CD4-positive, alpha-beta T cell treated with Interleukin-10 for 1 hour (primary cell): ENCODE data around the gene LDHD.
"Not testable (repeated sequence)": the region's sequence is repeated elsewhere in the genome, so short reads cannot be mapped to it uniquely, and the experiment has no call there.

Experiments used
- DNase-seq: peaks from one replicate; pipeline ENCODE4 v3.0.0-alpha.2; 2020

Gene LDHD

GRCh38 chr16:75099075-75099667 is 17.4 kb downstream of the LDHD start:
- DNase-seq: no peak

GRCh38 chr16:75097941-75098901 is 18.4 kb downstream of the LDHD start:
- peak; percentile 82 for DNase-seq

- no peak for DNase-seq
These were observed 19.3 kb downstream of the LDHD start for GRCh38 chr16:75097191-75097761.

GRCh38 chr16:75096656-75097055 is 19.9 kb downstream of the LDHD start:
- DNase-seq: no peak

- no peak for DNase-seq
These were observed 21.4 kb downstream of the LDHD start for GRCh38 chr16:75095204-75095621.

GRCh38 chr16:75093598-75094540 is 22.7 kb downstream of the LDHD start:
- DNase-seq: no peak

- no peak for DNase-seq
These were observed 23.8 kb downstream of the LDHD start for GRCh38 chr16:75092777-75093176.

GRCh38 chr16:75091619-75092018 is 25.0 kb downstream of the LDHD start:
- DNase-seq: not testable (repeated sequence)

GRCh38 chr16:75090899-75091298 is 25.7 kb downstream of the LDHD start:
- not testable (repeated sequence) for DNase-seq

- no peak for DNase-seq
These were observed 26.9 kb downstream of the LDHD start for GRCh38 chr16:75089486-75090202.

- no peak for DNase-seq
These were observed 27.6 kb downstream of the LDHD start for GRCh38 chr16:75088934-75089333.

GRCh38 chr16:75088216-75088615 is 28.4 kb downstream of the LDHD start:
- DNase-seq: no peak

- DNase-seq: no peak
These were observed 29.1 kb downstream of the LDHD start for GRCh38 chr16:75087375-75087979.

- DNase-seq: no peak
These were observed 29.7 kb downstream of the LDHD start for GRCh38 chr16:75086688-75087374.

GRCh38 chr16:75086281-75086680 is 30.3 kb downstream of the LDHD start:
- DNase-seq: no peak

- no peak for DNase-seq
These were observed 31.0 kb downstream of the LDHD start for GRCh38 chr16:75085556-75085955.

- no peak for DNase-seq
These were observed 32.8 kb downstream of the LDHD start for GRCh38 chr16:75083813-75084212.

- no peak for DNase-seq
These were observed 35.3 kb downstream of the LDHD start for GRCh38 chr16:75081179-75081859.

GRCh38 chr16:75080205-75081029 is 36.2 kb downstream of the LDHD start:
- no peak for DNase-seq
